ENCODE measurements around the gene ARL15.

DNA sequence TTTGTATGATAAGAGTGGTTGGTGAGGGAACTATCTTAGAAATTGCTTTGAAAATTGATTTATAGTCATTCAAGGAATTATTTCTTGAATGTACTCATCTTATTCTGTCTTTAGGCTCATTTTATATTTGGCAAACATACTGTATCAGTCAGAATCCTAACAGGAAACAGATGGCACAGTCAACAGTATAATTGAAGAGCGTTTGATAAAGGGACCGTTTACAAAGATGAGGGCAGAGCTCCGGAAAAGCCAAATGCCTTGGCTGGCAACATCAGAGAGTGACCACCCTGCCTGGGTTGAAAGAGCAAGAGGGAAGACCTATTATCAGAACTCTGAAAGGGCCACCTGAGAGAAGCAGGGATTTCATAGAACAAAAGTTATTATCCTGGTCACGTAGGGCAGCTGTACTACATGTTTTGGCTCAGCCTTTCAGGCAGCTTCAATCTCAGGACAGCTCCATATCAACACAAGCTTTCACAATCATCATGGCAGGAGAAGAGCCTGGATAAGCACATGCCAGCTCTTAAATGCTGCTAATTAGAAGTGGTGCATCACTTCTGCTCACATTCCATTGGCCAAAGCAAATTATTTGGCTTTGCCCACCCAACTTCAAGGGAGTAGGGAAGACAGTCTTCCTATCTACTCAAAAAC, 47.2 kb upstream of the ARL15 start:
- TF ChIP-seq GATA2 (IDR thresholded peaks at IDR 0.05; ENCODE audit: low read depth, low read length) (0 out of 2 replicates have a peak, but pooled peaks have one; percentile 18), GATA3 (IDR thresholded peaks at IDR 0.05; ENCODE audit: low read depth, low read length) (no peak)

Data from SH-SY5Y (cell line).